ENCODE data around the gene TCHP.

The TCHP gene

DNA sequence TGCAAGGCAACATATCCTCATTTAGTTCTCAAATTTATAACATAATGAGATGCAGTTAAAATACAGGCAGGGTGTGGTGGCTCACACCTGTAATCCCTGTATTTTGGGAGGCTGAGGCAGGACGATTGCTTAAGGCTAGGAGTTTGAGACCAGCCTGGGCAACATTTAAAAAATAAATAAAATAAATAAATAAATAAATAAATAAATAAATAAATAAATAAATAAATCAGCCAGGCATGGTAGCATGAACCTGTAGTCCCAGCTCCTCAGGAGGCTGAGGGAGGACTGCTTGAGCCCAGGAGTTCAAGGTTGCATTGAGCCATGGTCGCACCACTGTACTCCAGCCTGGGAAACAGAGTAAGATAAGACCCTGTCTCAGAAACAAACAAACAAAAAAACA, 39.4 kb downstream of the TCHP start:
- no peak for DNase-seq

DNA sequence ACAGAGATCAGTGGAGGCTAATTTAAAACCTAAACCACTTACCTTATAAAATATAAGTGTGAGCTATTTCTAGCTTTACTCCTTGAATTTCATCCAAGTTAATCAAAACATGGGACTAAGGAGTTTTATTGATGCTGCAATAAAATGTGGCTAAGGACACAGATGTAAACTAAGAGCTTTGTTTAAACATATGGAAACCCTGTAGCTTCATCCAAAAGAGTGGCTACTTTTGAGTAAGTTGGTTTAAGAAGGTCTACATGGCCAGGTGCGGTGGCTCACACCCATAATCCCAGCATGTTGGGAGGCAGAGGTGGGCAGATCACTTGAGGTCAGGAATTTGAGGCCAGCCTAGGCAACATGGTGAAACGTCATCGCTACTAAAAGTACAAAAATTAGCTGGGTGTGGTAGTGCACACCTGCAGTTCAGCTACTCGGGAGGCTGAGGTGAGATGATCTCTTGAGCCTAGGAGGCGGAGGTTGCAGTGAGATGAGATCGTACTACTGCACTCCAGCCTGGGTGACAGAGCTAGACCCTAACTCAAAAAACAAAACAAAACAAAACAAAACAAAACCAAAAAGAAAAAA, 40.4 kb downstream of the TCHP start:
- DNase-seq: no peak

DNA sequence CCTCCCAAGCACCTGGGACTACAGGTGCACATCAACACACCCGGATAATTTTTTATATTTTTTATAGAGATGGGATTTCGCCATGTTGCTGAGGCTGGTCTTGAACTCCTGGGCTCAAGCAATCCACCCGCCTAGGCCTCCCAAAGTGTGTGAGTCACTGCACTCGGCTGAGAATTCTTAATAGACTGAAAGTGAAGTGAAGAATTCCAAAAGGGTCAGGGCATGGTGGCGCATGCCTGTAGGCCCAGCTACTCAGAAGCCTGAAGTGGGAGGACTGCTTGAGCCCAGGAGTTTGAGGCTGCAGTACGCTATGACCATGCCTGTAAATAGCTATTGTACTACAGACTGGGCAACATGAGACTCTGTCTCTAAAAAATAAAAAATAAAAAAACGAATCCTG, 43.7 kb downstream of the TCHP start:
- no peak for DNase-seq

DNA sequence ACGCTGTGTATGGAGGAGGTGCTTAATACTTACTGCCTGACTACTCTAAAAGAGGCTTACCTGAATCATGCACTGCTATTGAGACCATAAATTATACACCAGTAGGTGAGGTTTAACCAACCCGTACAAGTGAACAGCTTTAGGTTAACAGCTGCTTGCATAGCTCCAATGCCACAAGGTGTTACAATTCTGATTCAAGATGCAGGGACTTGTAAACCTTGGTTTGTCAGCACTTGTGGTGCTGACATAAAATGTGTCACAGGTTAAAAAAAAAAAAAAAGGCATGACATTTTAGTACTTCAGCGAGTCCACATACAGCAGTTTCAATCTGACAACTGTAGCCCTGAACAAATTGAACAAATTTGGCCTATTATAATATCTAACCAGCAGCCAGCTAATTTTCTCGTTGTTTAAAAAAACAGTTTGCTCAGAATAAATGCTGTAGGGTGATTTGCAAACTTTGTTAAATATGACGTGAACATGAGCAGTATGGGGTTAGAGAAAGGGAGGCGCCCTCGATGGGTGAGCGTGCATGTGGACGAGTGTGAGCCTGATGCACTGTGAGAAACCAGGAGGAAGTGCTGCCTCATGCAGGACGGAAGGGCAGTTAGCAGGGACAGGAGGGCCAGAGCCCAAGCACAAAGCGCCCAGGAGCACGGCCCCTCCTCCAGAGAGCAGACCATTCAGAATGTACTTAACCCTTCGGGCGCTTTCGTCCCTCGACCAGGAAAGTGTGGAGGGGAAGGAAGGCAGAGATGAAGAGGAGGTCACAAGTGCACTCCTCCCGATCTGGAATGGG, 44.7 kb downstream of the TCHP start:
- DNase-seq: no peak

DNA sequence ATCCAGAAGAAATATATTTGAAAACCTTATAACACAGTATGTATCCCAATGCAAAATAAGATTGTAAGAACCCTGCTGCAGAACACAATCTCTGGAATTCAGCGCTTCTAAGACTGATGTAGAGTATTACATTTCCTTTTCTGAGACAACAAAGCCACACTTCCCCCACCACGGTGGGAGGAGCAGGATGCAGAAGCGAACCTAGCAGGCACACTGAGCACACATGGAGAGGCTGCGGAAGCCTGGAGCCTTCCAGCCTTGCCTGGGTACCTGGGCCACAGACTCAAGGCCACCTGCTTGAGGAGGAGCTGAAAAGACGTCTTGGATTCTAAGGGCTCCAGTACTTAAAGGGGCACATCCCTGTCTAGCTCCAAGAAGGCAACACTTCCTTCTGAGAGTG, 46.4 kb downstream of the TCHP start:
- no peak for DNase-seq

DNA sequence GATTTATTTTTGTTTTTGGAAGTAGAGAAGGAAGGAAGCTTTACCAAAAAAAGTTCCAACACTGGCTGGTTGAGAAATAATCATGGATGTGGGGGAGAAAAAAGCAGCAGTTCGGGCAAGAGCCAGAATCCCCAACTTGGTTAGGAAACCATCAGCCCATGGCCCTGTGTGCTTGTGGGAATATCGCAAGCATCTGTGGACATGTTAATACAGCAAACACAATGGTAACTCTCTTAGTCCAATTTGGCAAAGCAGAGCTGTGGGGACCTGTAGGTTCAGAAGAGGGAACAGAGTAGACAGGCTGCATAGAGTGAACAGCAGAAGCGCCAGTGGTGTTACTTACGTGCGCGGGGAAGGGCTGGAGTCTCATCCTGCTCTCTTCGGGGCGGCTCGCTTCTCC, 46.8 kb downstream of the TCHP start:
- no peak for DNase-seq

DNA sequence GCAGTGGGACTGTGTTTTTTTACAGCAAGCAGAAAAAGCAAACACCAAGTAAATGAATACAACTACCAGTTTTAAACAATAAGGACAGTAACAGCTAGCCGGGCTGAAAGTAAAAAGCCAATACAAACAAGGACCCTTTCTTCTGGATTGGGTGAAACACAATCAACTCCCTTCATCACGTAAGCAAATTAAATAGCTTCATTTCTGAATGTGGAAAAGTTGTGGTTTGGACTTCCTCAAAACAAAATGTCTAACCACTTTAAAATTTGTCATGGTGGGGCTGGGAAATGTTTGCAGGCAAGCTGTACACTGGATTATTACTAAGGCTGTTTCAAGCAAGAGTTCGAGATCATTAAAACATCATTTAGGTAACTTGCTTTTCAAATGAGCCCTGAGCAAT, 47.4 kb downstream of the TCHP start:
- DNase-seq: no peak

DNA sequence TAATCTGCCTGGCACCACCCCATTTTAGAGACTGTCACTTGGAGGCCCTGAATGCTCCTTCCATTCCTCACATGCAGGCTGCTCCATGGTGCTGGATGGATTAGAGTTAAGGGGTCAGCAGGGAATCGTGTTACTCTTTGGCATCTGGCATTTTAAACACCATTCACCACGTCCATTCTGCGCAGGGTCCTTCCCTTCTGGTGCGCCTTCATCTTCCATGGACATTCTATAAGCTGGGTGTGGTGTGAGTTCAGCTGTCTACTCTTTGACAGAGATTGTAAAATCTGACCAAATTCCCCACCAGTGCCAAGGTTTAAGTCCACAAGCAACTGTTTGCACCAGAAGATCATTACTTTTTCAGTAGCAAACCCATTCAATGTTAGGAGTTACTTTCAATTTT, 48.3 kb downstream of the TCHP start:
- DNase-seq: no peak

DNA sequence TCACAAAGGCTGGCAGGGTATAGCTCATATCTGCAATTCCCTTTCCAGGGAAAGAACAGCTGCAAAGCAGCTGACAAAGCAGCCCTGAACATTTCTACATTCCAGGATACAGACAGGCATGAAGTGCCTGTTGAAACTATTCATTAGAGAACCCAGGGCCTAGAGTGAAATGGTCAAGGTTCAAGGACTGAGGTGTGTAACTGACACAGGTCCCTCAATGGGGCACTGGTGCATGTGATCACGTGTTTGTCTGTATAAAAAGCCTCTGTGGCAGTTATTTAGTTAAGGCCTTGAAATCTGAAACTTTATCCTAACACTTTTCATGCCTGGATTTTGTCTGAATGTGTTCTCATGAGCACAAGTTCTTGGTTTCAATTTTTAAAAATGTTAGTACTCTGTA, 49.0 kb downstream of the TCHP start:
- no peak for DNase-seq

DNA sequence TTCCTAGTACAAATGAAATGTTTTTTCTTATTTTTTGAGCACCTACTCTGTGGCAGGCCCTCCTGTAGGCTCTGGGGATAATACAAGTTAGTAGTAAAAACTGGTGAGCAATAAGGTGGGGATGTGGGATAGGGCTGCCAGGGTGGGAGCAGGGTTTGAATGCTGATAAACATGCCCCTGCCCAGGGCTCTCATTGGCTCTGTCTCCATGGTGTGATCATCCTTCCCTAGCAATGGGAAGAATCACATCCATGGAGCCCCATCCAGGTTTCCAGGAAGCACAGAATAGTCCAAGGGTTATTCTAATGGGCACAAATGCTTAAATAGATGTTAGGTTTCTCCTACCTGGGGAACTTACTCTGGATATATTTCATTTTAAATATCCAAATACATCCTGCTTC, 50.6 kb downstream of the TCHP start:
- DNase-seq: no peak

DNA sequence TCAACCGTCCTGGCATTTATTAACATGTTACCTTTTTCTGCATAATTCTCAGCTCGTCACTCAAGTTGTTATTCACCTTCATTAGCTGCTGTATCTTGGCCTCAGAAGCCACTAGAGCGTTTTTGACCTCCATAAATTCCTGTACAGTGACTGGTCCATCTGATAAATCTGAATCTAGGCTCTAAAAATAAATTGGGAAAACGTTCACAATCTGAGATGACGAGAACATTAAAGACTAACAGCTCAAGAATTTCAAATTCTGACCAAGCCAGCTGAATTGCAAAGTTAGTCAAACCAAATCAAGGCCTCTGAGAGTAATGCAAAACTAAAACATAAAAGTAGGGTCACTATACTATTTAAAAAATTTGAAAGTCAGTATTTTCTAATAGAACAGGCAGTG, 51.1 kb downstream of the TCHP start:
- DNase-seq: no peak

DNA sequence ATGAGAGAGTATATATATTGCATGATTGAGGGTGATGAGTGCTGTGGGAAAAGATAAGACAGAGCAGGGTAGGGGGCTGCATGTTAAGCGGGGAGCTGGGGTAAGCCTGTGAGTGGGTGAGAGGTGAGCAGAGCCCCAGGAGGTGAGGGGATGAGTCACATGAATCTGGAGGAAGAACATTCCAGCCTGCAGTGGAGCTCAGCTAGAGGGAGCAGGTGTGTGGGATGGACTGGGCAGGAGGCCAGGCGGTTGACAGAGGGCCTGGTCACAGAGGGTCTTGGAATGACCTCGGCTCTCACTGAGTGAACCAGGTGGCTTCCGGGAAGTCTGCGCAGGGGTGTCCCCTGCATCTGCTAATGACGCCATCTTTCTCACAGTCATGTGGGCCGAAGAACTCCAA, 51.7 kb downstream of the TCHP start:
- DNase-seq: no peak

DNA sequence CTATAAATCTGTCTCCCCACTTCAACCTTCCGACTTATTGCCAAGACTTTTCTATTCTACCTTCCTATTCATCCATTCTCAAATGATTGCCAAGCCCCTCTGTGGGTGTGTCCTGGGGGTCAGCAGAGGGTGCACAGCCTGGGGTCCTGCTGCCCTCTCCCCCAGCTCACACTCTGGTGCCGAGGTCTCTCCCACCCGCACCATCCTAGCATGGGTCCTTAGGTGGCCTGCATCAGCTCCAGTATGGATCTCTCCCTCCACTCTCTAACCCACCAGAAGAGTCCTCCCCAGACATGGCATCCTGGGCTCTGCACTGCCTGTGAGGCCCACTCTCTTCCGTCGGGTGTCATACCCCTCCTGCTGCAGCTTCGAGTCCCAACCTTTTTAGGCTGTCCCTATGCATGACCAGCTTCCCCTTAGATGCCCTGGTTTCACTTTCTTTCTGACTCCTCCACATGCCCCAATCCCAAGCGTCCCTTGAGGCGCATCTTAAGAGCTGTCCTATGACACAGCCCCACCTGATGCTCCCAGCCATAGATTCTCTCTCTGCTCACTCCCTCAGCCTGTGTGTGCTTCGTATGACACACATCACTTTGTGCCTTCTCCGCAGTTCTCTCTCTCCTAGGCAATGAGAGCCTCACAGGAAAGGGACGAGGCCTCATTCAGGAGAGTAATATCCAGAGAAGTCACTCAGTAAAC, 52.2 kb downstream of the TCHP start:
- no peak for DNase-seq

DNA sequence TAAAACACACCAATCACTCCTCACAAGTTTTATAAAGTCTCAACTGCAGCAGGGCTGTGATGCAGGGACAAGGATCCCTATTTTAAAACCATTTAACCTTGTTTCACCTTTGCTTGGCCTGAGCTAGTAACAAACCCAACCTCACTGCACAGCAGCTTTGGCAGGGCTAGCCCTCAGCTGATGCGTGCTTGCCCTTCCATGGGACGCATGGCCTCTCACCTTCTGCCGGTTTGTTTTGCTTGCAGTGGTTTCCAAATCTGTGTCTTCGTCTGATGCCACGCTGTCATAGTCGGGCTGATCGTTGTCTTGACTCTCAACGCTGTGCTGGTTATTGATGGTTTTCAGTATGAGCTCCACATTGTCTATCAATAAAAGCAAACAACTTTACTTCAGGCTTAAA, 52.8 kb downstream of the TCHP start:
- no peak for DNase-seq

DNA sequence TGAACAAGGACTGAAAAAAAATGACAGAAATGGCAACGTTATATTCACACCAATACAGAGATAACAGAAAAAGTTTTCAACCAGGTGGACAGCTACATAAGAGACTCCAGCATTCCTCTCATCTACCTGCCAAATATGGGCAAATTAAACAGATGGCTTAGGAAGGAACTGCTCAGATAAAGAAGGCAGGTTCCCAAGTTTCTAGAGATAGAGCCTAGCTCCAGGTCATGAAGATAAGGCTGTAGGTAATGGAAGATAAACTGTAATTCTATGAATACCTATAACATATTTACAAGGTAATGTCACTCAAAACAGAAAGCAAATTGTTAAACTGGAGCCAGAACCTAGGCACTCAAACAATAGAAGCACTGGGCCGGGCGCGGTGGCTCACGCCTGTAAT, 53.6 kb downstream of the TCHP start:
- DNase-seq: no peak

DNA sequence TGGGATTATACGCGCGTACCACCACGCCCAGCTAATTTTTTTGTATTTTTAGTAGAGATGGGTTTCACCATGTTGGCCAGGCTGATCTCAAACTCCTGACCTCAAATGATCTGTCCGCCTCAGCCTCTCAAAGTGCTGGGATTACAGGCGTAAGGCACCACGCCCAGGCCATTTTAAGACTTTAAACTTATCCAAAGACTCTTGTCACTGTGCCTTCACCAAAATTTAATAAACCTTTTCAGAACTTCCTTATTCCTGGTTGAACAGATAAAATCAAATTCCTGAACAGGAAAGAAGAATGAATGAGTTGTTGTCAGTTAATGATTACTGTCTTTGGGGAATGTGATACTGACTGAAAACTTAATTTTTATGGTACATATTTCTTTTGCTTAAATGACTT, 58.3 kb downstream of the TCHP start:
- no peak for DNase-seq

DNA sequence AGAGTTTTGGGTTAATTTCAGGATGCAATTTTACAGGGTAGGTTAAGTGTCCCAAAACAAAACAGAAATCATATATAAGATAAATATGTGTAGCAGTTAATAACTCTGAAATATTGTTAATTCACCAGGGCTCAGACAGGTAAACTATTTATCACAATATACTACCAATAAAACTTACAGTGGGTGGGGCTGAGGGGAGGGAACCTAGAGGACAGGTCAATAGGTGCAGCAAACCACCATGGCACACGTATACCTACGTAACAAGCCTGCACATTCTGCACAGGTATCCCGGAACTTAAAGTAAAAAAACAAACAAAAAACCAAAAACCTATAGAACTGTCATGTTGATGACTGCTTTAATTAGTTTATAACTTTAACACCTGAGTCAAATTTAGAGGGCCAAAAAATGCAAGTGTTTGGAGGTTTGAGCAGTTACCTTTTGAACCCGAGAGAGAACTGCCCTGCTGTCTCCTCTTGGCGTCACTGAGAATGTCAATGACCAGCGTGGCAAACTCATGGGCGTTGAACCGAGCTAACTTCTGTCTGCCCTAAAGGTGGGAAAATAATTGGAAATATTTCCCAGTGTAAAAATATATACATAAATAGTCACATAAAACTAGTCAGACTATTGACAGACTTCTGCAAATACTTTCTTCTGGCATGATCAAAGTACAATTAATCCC, 59.5 kb downstream of the TCHP start:
- no peak for DNase-seq

DNA sequence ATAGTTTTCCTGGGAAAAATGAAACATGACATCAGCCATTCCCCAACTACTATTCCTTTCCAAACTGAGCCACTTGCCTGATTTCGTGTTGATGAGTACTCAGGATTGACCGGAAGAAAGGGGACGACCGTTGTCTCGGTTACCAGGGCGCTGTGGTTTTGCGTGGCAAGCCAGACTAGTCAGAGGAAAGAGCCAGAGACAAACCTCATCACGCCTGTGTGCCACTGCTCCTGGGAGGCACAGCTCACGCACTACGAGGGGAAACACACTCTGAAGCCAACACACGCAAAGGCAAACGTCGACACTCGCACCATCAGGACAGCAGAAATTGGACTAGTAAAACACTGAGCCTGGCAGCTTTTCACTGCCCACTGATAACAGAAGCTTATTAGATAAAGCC, 61.1 kb downstream of the TCHP start:
- DNase-seq: no peak

DNA sequence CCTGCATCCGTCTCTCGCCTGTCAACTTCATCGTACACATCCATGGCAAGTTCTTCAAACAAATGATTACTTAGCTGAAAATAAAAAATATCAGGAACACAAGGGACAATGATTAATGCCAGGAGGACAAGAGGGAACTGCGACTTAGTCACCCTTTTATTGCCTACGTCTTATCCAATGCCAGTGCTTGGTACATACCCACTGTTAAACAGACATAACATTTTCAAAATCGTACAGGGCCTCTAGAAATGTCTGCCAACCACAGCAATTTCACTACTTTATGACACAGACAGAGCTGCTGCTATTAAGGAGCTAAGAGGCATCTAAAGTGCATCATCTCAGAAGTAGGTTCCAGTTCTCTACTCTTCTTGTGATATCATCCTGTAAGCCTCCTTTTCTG, 61.5 kb downstream of the TCHP start:
- DNase-seq: no peak

DNA sequence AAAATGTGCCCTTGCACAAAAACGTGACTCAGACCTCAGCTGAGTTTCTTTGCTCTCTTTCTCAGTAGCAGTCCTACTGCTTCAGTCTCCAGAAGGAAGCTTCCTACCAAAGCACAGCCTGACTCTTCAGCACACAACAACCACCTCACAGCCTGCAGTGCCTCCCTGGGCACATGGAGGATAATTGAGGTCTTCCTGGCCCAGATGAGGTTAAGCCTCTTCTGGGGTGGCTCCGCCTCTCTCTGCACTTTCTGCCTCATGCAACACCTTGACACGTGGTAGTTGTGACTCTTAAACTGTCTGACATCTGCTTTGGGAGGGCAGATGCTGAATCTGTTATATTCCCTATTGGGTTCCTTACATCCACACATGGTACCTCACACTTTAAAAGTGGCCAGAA, 62.3 kb downstream of the TCHP start:
- DNase-seq: no peak

DNA sequence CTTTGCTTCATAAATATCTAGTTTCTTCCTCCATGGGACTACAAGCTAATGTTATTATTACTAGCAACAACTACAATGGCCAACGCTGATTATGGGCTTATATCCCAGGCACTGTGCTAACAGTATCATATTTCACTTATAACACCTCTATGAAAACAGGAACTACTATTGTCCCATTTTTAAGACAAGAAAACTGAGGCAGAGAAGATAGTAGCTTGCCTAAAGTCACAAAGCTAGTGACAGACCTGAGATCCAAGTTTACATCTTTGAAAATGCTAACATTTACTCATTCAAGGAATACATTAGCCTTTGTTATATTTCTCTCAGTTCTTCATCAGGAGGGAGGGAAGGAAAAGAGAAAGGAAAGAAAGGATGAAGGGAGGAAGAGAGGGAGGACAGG, 63.3 kb downstream of the TCHP start:
- DNase-seq: no peak

DNA sequence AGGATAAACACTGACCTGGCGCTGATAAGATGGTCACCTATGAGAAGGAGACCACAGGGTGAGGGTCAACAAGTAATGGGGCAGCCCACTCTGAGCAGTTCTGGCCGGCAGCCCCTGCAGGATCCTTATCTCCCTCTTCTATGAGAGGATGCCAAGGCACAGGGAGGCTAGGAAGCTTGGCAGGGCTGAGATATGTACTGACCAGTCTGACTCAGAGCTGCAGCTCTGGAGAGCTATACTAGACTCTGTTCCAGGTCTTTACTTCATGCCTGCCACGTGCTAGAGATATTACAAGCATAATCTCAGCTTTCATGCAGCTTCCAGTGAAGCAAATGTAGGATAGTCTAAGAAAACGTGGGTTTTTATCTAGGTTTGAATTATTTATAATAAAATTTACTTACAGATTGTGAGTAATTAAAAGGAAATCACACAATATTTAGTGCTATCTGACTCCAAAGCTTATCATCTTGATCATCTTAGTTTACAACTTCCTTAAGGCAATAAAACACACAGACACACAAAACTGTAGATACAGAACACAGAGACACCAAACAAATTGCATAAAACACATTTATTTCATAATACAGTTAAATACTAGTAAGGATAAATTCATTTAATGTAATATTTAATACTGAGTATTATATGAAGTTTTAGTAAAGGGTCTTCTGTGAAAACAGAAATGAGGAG, 63.8 kb downstream of the TCHP start:
- DNase-seq: no peak

DNA sequence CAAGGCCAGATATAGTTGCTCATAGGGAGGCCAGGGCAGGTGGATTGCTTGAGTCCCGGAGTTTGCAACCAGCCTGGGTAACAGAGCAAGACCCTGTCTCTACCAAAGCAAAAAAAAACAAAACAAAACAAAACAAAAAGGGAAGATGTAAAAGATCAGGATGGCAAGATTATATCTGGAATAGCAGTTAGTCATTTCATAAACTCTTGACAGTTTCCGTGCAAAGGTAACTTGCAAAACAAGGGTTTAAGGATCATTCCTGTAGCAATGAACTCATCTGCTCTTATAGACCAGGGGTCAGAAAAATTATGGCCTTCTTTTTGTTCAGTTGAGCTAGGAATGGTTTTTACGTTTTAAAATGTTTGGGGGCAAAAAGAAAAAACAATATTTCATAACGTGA, 66.5 kb downstream of the TCHP start:
- no peak for DNase-seq
